Measurements from ENCODE around the gene DPH5.

The DPH5 gene

DNA sequence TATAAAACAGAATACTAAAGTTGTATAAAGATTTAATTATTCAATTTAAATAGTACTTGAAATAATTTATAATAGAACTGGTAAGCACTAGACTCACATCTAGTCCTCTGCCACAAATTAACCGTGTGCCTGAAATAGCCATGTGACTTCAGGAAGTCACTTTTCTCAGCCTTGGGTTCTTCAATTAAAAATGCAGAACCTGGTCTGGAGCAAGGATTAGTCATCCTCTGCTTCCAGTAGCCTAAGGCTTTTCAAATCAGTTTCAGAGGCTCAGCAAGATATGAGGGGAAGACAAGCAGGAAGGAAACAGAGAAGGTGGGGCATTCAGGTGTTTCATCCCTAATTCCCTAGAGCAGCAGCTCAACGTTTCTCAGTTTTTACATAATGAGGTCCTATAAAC, 23.0 kb downstream of the DPH5 start:
- no peaks in the 10 kb centered on the region for H3K9me3 ChIP-seq
- no peak overlapping the region for H3K4me3 ChIP-seq (ENCODE audit: low read depth in 1 of 2, low read length in 1 of 2)
- H3K36me3 ChIP-seq = no peaks in the 10 kb centered on the region
- peaks cover 60 to 63% of the 10 kb centered on the region in 2 experiments for H3K4me1 ChIP-seq (ENCODE audit: control insufficient read depth in 1 of 2, insufficient read depth in 1 of 2, low read depth in 1 of 2, low read length in 1 of 2)
- H3K27ac ChIP-seq = peak overlapping the region; percentile 67
- TF ChIP-seq CTCF (IDR thresholded peaks at IDR 0.05) = no peak
- H3K27me3 ChIP-seq = no peaks in the 10 kb centered on the region

- Histone ChIP-seq H3K27ac (no peak overlapping the region), H3K4me1 (ENCODE audit: control insufficient read depth in 1 of 2, insufficient read depth in 1 of 2, low read depth in 1 of 2, low read length in 1 of 2) (peaks cover 38 to 42% of the 10 kb centered on the region in 2 experiments), H3K4me3 (ENCODE audit: low read depth in 1 of 2, low read length in 1 of 2) (no peak overlapping the region), H3K9me3 (no peaks in the 10 kb centered on the region), H3K27me3 (no peaks in the 10 kb centered on the region), H3K36me3 (no peaks in the 10 kb centered on the region)
- no peak for TF ChIP-seq CTCF (IDR thresholded peaks at IDR 0.05)
Observed at GRCh38 chr1:101000131-101000873, 25.3 kb downstream of the DPH5 start.

DNA sequence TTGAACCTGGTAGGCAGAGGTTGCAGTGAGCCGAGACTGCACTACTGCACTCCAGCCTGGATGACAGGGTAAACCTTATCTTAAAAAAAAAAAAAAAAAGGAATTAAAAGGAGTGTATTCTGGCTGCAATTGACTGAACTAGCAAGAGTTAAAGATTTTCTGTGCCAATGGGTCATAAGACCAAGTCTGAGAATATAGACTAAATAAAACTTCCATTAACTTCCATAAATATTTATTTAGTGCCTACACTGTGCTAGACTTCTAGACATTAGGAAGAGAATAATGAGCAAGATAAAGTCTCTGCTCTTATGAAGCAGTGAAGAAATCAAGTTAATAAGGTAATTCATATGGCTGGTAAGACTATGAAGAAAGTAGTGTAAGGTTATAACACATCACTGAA, 27.2 kb downstream of the DPH5 start:
- H3K27me3 ChIP-seq = no peaks in the 10 kb centered on the region
- no peak overlapping the region for H3K4me3 ChIP-seq (ENCODE audit: low read depth in 1 of 2, low read length in 1 of 2)
- H3K36me3 ChIP-seq = no peaks in the 10 kb centered on the region
- H3K9me3 ChIP-seq = no peaks in the 10 kb centered on the region
- peaks cover 19 to 23% of the 10 kb centered on the region in 2 experiments for H3K4me1 ChIP-seq (ENCODE audit: control insufficient read depth in 1 of 2, insufficient read depth in 1 of 2, low read depth in 1 of 2, low read length in 1 of 2)
- no peak overlapping the region for H3K27ac ChIP-seq
- no peak for TF ChIP-seq CTCF (IDR thresholded peaks at IDR 0.05)

DNA sequence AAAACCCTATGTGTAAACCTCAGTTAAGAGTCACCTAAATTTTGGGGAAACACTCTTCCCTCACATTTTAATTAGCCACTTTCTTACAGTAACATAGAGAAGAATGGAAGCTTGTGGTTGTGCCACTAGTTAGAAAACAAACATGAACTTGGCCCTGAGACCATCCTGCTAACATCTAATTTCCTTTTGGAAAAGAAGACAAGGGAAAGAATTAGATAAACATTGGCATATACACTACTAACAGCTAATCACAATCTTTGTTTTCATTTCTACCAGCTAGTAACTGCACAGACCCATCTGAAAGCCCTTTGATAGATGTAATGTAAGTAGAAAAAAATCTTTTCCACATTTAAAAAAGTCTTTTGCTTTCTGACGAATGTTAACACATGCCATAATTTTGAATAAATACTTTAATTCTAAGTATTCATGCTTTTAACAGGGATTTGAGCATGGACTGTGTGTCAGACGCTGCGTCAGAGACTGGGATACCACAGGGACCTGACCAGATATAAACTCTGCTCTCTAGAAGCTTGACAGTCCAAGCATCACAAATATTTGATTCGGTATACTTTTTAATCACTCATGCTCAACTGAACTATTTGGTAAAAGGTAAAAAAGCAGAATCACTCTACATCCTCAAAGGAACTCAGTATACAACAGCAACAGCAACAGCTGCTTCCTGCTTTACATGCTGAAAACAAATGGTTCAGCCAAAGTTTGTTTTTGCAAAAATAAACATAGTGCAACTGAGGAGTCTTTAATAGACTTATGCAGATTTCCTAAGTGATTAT, 30.2 kb downstream of the DPH5 start:
- no peaks in the 10 kb centered on the region for H3K4me1 ChIP-seq (ENCODE audit: control insufficient read depth in 1 of 2, insufficient read depth in 1 of 2, low read depth in 1 of 2, low read length in 1 of 2)
- no peak overlapping the region for H3K27ac ChIP-seq
- H3K36me3 ChIP-seq = no peaks in the 10 kb centered on the region
- no peaks in the 10 kb centered on the region for H3K9me3 ChIP-seq
- no peak overlapping the region for H3K4me3 ChIP-seq (ENCODE audit: low read depth in 1 of 2, low read length in 1 of 2)
- H3K27me3 ChIP-seq = no peaks in the 10 kb centered on the region
- TF ChIP-seq CTCF (IDR thresholded peaks at IDR 0.05) = no peak

DNA sequence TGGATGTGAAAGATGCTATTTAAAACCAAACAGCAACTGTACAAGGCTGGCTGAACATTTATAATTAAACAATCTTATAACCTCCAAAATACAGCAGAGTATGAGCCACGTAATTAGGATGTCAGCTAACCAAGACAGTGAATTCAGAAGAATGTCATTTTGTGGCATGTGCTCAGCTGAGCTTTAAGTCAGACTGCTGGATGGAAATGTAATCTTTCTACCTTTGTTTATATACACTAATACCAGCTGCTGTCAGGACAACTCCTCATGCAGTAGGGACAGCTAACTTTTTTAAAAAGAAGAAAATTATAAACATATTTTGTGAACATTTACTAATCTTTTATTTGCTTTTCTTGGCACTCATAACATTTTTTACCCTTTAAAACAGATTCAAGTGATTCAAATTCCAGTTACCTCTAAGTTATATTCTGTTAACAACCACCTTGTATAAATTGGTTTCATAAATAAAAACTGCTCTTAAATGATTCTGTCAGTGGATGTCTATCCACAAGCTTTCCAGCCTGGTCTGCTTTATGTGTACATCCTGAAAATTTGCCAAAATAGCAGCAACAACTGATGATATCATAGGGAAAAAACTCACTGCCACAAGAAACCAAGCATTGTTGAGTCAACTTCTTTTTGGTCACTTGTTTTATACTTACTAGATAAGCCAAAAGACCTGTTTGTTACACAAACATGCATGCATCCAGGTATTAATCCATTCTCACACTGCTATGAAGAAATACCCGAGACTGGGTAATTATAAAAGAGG, 36.1 kb downstream of the DPH5 start:
- H3K27ac ChIP-seq = no peak overlapping the region
- no peak for TF ChIP-seq CTCF (IDR thresholded peaks at IDR 0.05)
- H3K9me3 ChIP-seq = no peaks in the 10 kb centered on the region
- peaks cover 6% of the 10 kb centered on the region for H3K36me3 ChIP-seq
- no peaks in the 10 kb centered on the region for H3K4me1 ChIP-seq (ENCODE audit: control insufficient read depth in 1 of 2, insufficient read depth in 1 of 2, low read depth in 1 of 2, low read length in 1 of 2)
- H3K27me3 ChIP-seq = no peaks in the 10 kb centered on the region
- no peak overlapping the region for H3K4me3 ChIP-seq (ENCODE audit: low read depth in 1 of 2, low read length in 1 of 2)

Measured in neutrophil (primary cell).